ENCODE measurements around the gene RSPH3. TPM values are rescaled to one million over a fixed set of nuclear protein-coding genes. Genes with fewer than 3 reads are reported as not detected.

RSPH3 gene
- total RNA-seq, 1 donor: 6.4 TPM

- H3K4me3 ChIP-seq (ENCODE audit: low read depth, low read length): no peak overlapping the region
- TF ChIP-seq, protein P1, sequence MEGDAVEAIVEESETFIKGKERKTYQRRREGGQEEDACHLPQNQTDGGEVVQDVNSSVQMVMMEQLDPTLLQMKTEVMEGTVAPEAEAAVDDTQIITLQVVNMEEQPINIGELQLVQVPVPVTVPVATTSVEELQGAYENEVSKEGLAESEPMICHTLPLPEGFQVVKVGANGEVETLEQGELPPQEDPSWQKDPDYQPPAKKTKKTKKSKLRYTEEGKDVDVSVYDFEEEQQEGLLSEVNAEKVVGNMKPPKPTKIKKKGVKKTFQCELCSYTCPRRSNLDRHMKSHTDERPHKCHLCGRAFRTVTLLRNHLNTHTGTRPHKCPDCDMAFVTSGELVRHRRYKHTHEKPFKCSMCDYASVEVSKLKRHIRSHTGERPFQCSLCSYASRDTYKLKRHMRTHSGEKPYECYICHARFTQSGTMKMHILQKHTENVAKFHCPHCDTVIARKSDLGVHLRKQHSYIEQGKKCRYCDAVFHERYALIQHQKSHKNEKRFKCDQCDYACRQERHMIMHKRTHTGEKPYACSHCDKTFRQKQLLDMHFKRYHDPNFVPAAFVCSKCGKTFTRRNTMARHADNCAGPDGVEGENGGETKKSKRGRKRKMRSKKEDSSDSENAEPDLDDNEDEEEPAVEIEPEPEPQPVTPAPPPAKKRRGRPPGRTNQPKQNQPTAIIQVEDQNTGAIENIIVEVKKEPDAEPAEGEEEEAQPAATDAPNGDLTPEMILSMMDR (IDR thresholded peaks at IDR 0.05; ENCODE audit: insufficient read depth, low read length): no peak
- no peak for DNase-seq (ENCODE audit: low read depth)
Measured at GRCh38 chr6:158934157-158934556, 65.8 kb downstream of the RSPH3 start.

GRCh38 chr6:158933079-158933595 is 66.9 kb downstream of the RSPH3 start:
- no peak overlapping the region for H3K4me3 ChIP-seq (ENCODE audit: low read depth, low read length)
- TF ChIP-seq, protein P1 (IDR thresholded peaks at IDR 0.05; ENCODE audit: insufficient read depth, low read length): no peak
- DNase-seq (ENCODE audit: low read depth): no peak

DNA sequence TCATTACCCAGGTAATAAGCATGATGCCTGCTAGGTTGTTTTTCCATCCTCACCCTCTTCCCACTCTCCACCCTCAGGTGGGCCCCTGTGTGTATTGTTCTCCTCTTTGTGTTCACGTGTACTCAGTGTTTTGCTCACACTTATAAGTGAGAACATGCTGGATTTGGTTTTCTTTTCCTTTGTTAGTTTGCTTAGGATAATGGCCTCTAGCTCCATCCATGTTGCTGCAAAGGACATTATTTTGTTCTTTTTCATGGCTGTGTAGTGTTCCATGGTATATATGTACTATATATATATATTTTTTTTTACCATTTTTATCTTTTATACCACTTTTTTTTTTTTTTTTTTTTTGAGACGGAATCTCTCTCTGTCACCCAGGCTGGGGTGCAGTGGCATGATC is 71.9 kb downstream of the RSPH3 start:
- no peak for DNase-seq (ENCODE audit: low read depth)
- TF ChIP-seq, protein P1 (IDR thresholded peaks at IDR 0.05; ENCODE audit: insufficient read depth, low read length): no peak
- H3K4me3 ChIP-seq (ENCODE audit: low read depth, low read length): no peak overlapping the region

- peak; percentile 28 for DNase-seq (ENCODE audit: low read depth)
- TF ChIP-seq, protein P1 (IDR thresholded peaks at IDR 0.05; ENCODE audit: insufficient read depth, low read length): no peak
- no peak overlapping the region for H3K4me3 ChIP-seq (ENCODE audit: low read depth, low read length)
Measured at GRCh38 chr6:158926414-158926813, 73.6 kb downstream of the RSPH3 start.

DNA sequence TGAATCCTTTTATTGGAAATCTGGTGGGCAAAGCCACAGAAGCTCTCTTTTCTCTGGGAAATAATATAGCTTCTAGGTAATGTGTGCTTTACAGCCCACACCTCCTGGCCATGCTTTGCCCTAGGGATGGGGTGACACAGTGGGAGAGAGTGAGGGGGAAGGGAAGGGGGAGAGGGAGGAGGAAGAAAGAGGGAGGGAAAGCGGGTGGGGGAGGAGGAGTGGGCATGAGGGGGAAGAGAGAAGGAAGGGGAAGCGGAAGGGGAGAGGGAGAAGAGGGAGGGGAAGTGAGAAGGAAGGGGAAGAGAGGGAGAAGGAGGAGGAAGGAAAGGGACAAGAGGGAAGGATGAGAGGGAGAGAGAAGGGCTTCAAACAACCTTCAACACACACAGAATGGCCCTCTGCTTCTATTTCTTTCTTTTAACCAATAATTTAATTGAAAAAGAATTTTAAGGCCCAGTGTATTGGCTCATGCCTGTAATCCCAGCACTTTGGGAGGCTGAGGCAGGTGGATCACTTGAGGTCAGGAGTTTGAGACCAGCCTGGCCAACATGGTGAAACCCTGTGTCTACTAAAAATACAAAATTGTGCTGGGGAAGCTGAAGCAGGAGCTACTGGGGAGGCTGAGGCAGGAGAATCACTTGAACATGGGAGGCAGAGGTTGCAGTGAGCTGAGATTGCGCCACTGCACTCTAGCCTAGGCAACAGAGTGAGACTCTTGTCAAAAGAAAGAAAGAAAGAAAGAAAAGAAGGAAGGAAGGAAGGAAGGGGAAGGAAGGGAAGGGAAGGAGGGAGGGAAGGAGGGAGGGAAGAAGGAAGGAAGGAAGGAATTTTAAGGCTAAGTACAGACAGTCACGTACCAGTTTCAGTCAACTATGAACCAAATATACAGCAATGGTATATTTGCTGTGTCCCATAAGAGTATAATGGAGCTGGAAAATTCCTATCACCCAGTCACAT is 75.2 kb downstream of the RSPH3 start:
- H3K4me3 ChIP-seq (ENCODE audit: low read depth, low read length): no peak overlapping the region
- DNase-seq (ENCODE audit: low read depth): no peak
- TF ChIP-seq, protein P1 (IDR thresholded peaks at IDR 0.05; ENCODE audit: insufficient read depth, low read length): no peak

DNA sequence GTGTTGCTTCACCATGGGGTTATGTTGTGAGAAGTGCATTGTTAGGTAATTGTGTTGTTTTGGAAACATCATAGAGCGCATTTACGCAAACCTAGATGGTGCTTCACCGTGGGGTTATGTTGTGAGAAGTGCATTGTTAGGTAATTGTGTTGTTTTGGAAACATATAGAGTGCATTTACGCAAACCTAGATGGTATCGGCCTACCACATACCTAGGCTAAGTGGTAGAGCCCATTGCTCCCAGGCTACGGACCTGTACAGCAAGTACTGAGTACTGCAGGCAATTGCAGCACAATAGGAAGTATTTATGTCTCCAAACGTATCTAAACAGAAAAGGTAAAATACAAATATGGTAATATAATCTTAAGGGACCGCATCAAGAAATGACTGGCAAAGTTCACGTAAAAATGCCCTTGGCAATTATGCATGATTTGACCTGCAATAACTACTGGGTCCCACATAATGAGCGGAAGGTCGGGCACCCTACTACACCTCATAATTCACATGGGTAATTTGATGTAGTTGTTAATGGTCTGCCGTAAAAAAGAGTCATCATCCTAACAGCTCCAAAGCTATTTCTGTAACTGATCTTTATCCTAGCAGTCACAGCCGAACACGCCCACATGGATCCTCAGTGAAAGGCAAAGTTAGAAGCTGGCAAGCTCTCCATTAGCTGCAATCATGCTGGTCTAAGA is 76.0 kb downstream of the RSPH3 start:
- TF ChIP-seq, protein P1 (IDR thresholded peaks at IDR 0.05; ENCODE audit: insufficient read depth, low read length): no peak
- no peak overlapping the region for H3K4me3 ChIP-seq (ENCODE audit: low read depth, low read length)
- DNase-seq (ENCODE audit: low read depth): peak; percentile 9

Small RNA genes within 50 kb of the gene (small RNA-seq; reads per million reads assigned to genes)
- gene RNU6-293P: not detected

Other genes with a start within 250 kb of the RSPH3 start
- gene EZR, start 180.8 kb downstream of the RSPH3 start, total RNA-seq (ENCODE audit: low replicate concordance): 41.3 and 47.0 TPM in 2 replicates
- gene TAGAP, start 44.8 kb upstream of the RSPH3 start, total RNA-seq (ENCODE audit: low replicate concordance): not detected in 2 replicates
- 0.16 and 1.6 TPM in 2 replicates for gene FNDC1, start 169.2 kb upstream of the RSPH3 start, total RNA-seq (ENCODE audit: low replicate concordance)

All from fibroblast of the aortic adventitia (primary cell).